Lung microvascular endothelial cell (primary cell): ENCODE measurements around the gene ETNK1. TPM values are rescaled to one million over a fixed set of nuclear protein-coding genes. Genes with fewer than 3 reads are reported as not detected.

Experiments
- total RNA-seq: library from RNA; depleted of rRNA; stranded (reverse); fragments of >200 nt; gene quantifications from 2 replicates; pipeline ENCODE4 v1.2.1, GENCODE V29; 2014

ETNK1 gene
- total RNA-seq, 1 donor from 2014 or later: 41.1 TPM

Other genes with a start within 250 kb of the ETNK1 start
- gene C2CD5, start 80.6 kb upstream of the ETNK1 start, total RNA-seq: 11.1 and 12.0 TPM in 2 replicates